ENCODE data around the gene CELF5.
"Not testable (repeated sequence)": the region's sequence is repeated elsewhere in the genome, so short reads cannot be mapped to it uniquely, and the experiment has no call there.

Gene CELF5

DNA sequence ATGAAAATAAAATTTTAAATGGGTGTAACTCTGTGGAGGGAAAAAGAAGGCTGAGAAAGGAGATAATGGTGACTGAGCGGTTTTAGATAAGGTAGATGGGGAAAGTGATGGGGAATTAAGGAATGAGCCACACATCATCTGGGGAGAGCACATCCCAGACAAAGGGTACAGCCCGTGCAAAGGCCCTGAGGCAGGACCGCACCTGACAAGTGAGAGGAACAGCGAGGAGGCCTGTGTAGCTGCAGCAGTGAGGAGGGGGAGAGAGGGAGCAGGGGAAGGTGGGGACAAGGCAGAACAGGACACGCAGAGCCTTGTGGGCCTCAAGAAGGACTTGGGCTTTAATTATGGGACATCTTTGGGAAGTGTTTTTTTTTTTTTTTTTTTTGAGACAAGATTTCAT, 1.8 kb upstream of the CELF5 start:
- TF ChIP-seq POLR2AphosphoS5 (IDR thresholded peaks at IDR 0.05; ENCODE audit: low read depth, low read length) (no peak), POLR2A (IDR thresholded peaks at IDR 0.05; ENCODE audit: low read depth, low read length) (no peak), TAF1 (IDR thresholded peaks at IDR 0.05; ENCODE audit: borderline replicate concordance, low read depth, low read length) (no peak)
- FAIRE-seq = no peak
- no peak for DNase-seq (ENCODE audit: insufficient read length)

DNA sequence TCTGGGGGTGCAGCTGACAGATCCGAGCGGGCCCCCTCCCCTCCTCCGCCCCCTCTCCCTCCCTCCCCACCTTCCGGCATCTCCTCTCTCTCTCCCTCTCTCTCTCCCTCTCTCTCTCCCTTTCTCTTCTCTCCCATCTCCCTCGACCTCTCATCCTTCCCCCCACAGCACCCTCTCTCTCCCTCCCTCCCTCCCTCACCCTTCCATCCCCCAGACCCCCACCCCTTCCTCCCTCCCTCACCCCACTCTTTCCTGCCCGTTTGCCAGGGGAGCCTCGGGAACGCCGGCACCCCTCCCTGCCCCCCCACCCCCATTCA, 666 bp downstream of the CELF5 start:
- DNase-seq (ENCODE audit: insufficient read length) (no peak), FAIRE-seq (no peak)

GRCh38 chr19:3225677-3226093, 1.2 kb downstream of the CELF5 start:
- FAIRE-seq (no peak), DNase-seq (ENCODE audit: insufficient read length) (no peak)
- TF ChIP-seq POLR2A (IDR thresholded peaks at IDR 0.05; ENCODE audit: low read depth, low read length) (no peak), POLR2AphosphoS5 (IDR thresholded peaks at IDR 0.05; ENCODE audit: low read depth, low read length) (no peak), TAF1 (IDR thresholded peaks at IDR 0.05; ENCODE audit: borderline replicate concordance, low read depth, low read length) (no peak)

More for the DNA sequence above, 666 bp downstream of the CELF5 start:
- TF ChIP-seq TAF1 (IDR thresholded peaks at IDR 0.05; ENCODE audit: borderline replicate concordance, low read depth, low read length) = no peak
- TF ChIP-seq POLR2A (IDR thresholded peaks at IDR 0.05; ENCODE audit: low read depth, low read length) = no peak
- TF ChIP-seq POLR2AphosphoS5 (IDR thresholded peaks at IDR 0.05; ENCODE audit: low read depth, low read length) = no peak

- FAIRE-seq = no peak
- no peak for DNase-seq (ENCODE audit: insufficient read length)
- TF ChIP-seq POLR2A (IDR thresholded peaks at IDR 0.05; ENCODE audit: low read depth, low read length) (no peak), TAF1 (IDR thresholded peaks at IDR 0.05; ENCODE audit: borderline replicate concordance, low read depth, low read length) (no peak), POLR2AphosphoS5 (IDR thresholded peaks at IDR 0.05; ENCODE audit: low read depth, low read length) (no peak)
Measured at GRCh38 chr19:3227054-3227626, 2.7 kb downstream of the CELF5 start.

DNA sequence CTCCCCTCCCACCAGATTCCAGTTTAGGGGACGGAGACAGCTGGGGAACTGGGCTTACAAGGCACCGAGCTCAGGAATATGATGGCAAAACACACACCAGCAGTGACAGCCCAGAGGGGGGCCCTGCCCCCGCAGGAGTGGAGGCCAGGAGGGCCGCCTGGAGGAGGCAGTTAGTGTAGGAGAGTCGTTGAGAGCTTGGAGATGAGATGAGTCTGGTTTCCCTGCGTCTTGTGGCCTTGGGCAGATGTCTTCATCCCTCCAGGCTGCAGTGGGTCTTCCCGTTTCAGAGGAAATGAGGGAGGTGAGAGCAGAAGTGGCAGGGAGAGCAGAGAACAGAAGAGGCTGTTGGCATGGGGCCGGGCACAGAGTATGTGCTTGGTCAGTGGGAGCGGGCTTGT, 4.9 kb downstream of the CELF5 start:
- no peak for DNase-seq (ENCODE audit: insufficient read length)
- TF ChIP-seq TAF1 (IDR thresholded peaks at IDR 0.05; ENCODE audit: borderline replicate concordance, low read depth, low read length) = no peak
- TF ChIP-seq POLR2A (IDR thresholded peaks at IDR 0.05; ENCODE audit: low read depth, low read length) = no peak
- TF ChIP-seq POLR2AphosphoS5 (IDR thresholded peaks at IDR 0.05; ENCODE audit: low read depth, low read length) = no peak
- no peak for FAIRE-seq

GRCh38 chr19:3229888-3230496, 5.5 kb downstream of the CELF5 start:
- no peak for FAIRE-seq
- TF ChIP-seq POLR2AphosphoS5 (IDR thresholded peaks at IDR 0.05; ENCODE audit: low read depth, low read length) = no peak
- TF ChIP-seq POLR2A (IDR thresholded peaks at IDR 0.05; ENCODE audit: low read depth, low read length) = no peak
- TF ChIP-seq TAF1 (IDR thresholded peaks at IDR 0.05; ENCODE audit: borderline replicate concordance, low read depth, low read length) = no peak

DNA sequence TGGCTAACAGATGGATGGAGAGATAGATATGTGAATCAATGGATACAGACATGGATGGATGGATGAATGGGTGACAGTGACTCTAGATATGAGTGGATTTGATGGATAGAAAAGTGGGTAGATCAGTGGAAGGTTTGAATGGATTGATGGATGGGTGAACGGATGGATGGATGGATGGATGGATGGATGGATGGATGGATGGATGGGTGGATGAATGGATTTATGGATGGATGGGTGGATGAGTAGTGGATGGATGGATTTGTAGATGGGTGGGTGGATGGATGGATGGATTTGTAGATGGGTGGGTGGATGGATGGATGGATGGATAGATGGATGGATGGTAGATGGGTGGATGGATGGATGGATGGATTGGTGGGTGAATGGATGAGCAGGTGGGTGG, 6.8 kb downstream of the CELF5 start:
- FAIRE-seq (no peak), DNase-seq (ENCODE audit: insufficient read length) (no peak)
- no peak for TF ChIP-seq POLR2AphosphoS5 (IDR thresholded peaks at IDR 0.05; ENCODE audit: low read depth, low read length)

More at GRCh38 chr19:3229888-3230496, 5.5 kb downstream of the CELF5 start:
- no peak for DNase-seq (ENCODE audit: insufficient read length)

DNA sequence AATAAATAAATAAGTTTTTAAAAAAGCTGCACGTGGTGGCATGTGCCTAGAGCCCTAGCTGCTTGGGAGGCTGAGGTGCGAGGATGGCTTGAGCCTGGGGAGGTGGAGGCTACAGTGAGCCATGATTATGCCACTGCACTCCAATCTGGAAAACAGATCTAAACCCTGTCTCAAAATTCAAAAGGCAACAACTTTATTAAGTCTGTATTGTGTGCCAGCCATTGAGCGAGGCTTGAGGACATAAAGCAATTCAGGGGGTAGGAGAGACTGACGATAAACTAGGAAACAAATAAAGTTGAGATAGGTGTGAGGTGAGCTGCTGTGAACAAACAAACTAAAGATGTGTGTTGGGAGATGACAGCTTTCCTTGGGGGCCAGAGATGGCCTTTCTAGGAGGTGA, 8.7 kb downstream of the CELF5 start:
- TF ChIP-seq POLR2A (IDR thresholded peaks at IDR 0.05; ENCODE audit: low read depth, low read length) = no peak
- DNase-seq (ENCODE audit: insufficient read length) = no peak
- FAIRE-seq = no peak

GRCh38 chr19:3233831-3234230, 9.4 kb downstream of the CELF5 start:
- FAIRE-seq (no peak), DNase-seq (ENCODE audit: insufficient read length) (no peak)
- TF ChIP-seq POLR2A (IDR thresholded peaks at IDR 0.05; ENCODE audit: low read depth, low read length) (no peak), POLR2AphosphoS5 (IDR thresholded peaks at IDR 0.05; ENCODE audit: low read depth, low read length) (no peak), TAF1 (IDR thresholded peaks at IDR 0.05; ENCODE audit: borderline replicate concordance, low read depth, low read length) (no peak)

GRCh38 chr19:3234800-3235199, 10.3 kb downstream of the CELF5 start:
- TF ChIP-seq POLR2A (IDR thresholded peaks at IDR 0.05; ENCODE audit: low read depth, low read length) (no peak), POLR2AphosphoS5 (IDR thresholded peaks at IDR 0.05; ENCODE audit: low read depth, low read length) (no peak), TAF1 (IDR thresholded peaks at IDR 0.05; ENCODE audit: borderline replicate concordance, low read depth, low read length) (no peak)

DNA sequence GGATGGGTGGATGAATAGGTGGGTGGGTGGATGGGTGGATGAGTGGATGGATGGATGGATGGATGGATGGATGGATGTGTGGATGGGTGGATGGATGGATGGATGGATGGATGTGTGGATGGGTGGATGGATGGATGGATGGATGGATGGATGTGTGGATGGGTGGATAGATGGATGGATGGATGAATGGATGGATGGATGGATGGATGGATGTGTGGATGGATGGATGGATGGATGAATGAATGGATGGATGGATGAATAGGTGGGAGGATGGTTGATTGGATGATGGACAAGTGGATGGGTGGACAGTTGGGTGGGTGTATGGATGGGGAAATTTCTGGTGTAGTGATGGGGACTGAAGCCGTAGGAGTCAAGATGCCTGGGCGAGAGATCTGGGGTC, 11.1 kb downstream of the CELF5 start:
- FAIRE-seq; DNase-seq (ENCODE audit: insufficient read length): not testable (repeated sequence)

More at GRCh38 chr19:3234800-3235199, 10.3 kb downstream of the CELF5 start:
- DNase-seq (ENCODE audit: insufficient read length) (no peak), FAIRE-seq (no peak)

DNA sequence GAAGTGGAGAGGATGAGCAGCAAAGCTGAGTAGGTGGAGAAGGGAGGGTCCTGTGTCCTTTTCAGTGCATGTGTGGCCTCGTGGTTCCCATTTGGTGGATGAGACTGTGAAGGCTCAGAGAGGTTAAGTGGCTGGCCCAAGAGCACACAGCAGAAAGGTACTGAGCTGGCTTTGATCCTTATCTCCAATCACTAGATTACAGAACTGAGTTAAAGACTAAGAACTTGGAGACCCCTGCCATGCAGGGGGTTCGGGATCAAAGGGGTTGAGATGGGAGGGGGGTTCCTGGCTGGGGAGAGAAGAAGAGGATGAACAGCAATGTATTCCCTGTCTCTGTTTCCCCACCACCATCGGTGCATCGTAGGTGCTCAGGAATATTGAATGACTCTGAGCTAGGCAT, 11.8 kb downstream of the CELF5 start:
- no peak for FAIRE-seq
- TF ChIP-seq POLR2A (IDR thresholded peaks at IDR 0.05; ENCODE audit: low read depth, low read length) (no peak), POLR2AphosphoS5 (IDR thresholded peaks at IDR 0.05; ENCODE audit: low read depth, low read length) (no peak), TAF1 (IDR thresholded peaks at IDR 0.05; ENCODE audit: borderline replicate concordance, low read depth, low read length) (no peak)

DNA sequence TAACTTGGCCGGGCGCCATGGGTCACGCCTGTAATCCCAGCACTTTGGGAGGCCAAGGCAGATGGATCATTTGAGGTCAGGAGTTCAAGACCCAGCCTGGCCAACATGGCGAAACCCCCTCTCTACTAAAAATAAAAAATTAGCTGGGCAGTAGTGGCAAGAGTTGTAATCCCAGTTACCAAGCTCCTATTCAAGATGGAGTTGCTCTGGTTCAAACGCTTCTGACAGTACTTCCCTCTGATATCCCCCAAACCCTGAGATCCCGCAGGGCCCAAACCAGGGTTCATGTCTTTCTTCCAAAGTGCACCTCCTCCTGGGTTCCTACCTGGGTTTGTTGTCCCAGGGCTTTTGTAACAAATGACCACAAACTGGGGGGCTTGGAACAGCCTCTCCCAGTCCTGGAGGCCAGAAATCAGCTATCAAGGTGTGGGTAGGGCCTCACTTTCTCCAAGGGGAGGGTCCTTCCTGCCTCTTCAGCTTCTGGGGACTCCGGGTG, 13.7 kb downstream of the CELF5 start:
- no peak for TF ChIP-seq POLR2A (IDR thresholded peaks at IDR 0.05; ENCODE audit: low read depth, low read length)
- TF ChIP-seq POLR2AphosphoS5 (IDR thresholded peaks at IDR 0.05; ENCODE audit: low read depth, low read length) = no peak
- TF ChIP-seq TAF1 (IDR thresholded peaks at IDR 0.05; ENCODE audit: borderline replicate concordance, low read depth, low read length) = no peak
- FAIRE-seq (no peak), DNase-seq (ENCODE audit: insufficient read length) (no peak)

More for the DNA sequence above, 11.8 kb downstream of the CELF5 start:
- no peak for DNase-seq (ENCODE audit: insufficient read length)
